Suppressor macrophage treated with lipopolysaccharide for 4 hours (primary cell): ENCODE data around the gene AMOTL1.
"Not testable (repeated sequence)": the region's sequence is repeated elsewhere in the genome, so short reads cannot be mapped to it uniquely, and the experiment has no call there.

Experiments used
- DNase-seq: peaks from one replicate; pipeline ENCODE4 v3.0.0-alpha.2; 2020

The AMOTL1 gene

GRCh38 chr11:94795476-94796189, 27.5 kb downstream of the AMOTL1 start:
- peak; percentile 38 for DNase-seq

GRCh38 chr11:94796190-94796580, 28.0 kb downstream of the AMOTL1 start:
- DNase-seq = no peak

GRCh38 chr11:94796863-94797262, 28.7 kb downstream of the AMOTL1 start:
- no peak for DNase-seq

GRCh38 chr11:94799726-94800125, 31.6 kb downstream of the AMOTL1 start:
- DNase-seq = no peak

GRCh38 chr11:94800414-94800813, 32.3 kb downstream of the AMOTL1 start:
- DNase-seq = no peak

GRCh38 chr11:94801866-94802460, 33.8 kb downstream of the AMOTL1 start:
- DNase-seq = no peak

GRCh38 chr11:94802501-94802900, 34.3 kb downstream of the AMOTL1 start:
- DNase-seq = no peak

GRCh38 chr11:94803491-94803890, 35.3 kb downstream of the AMOTL1 start:
- no peak for DNase-seq

GRCh38 chr11:94804874-94805273, 36.7 kb downstream of the AMOTL1 start:
- no peak for DNase-seq

- DNase-seq = no peak
Measured at GRCh38 chr11:94806014-94806413, 37.9 kb downstream of the AMOTL1 start.

- DNase-seq = no peak
Measured at GRCh38 chr11:94806419-94806818, 38.3 kb downstream of the AMOTL1 start.

GRCh38 chr11:94809251-94809650, 41.1 kb downstream of the AMOTL1 start:
- DNase-seq = no peak

- DNase-seq = not testable (repeated sequence)
Measured at GRCh38 chr11:94812724-94813720, 44.9 kb downstream of the AMOTL1 start.

- no peak for DNase-seq
Measured at GRCh38 chr11:94814272-94814976, 46.3 kb downstream of the AMOTL1 start.

GRCh38 chr11:94815705-94816344, 47.7 kb downstream of the AMOTL1 start:
- no peak for DNase-seq

- DNase-seq = no peak
Measured at GRCh38 chr11:94820480-94820879, 52.3 kb downstream of the AMOTL1 start.

- DNase-seq = no peak
Measured at GRCh38 chr11:94821439-94821838, 53.3 kb downstream of the AMOTL1 start.

GRCh38 chr11:94822080-94822479, 53.9 kb downstream of the AMOTL1 start:
- DNase-seq = no peak

GRCh38 chr11:94823102-94823732, 55.1 kb downstream of the AMOTL1 start:
- no peak for DNase-seq

GRCh38 chr11:94825031-94825430, 56.9 kb downstream of the AMOTL1 start:
- DNase-seq = no peak

- no peak for DNase-seq
Measured at GRCh38 chr11:94825481-94825880, 57.3 kb downstream of the AMOTL1 start.

- no peak for DNase-seq
Measured at GRCh38 chr11:94826415-94826814, 58.3 kb downstream of the AMOTL1 start.
